ENCODE data around the gene ZNF479.
"Not testable (repeated sequence)": the region's sequence is repeated elsewhere in the genome, so short reads cannot be mapped to it uniquely, and the experiment has no call there.

ZNF479 gene

DNA sequence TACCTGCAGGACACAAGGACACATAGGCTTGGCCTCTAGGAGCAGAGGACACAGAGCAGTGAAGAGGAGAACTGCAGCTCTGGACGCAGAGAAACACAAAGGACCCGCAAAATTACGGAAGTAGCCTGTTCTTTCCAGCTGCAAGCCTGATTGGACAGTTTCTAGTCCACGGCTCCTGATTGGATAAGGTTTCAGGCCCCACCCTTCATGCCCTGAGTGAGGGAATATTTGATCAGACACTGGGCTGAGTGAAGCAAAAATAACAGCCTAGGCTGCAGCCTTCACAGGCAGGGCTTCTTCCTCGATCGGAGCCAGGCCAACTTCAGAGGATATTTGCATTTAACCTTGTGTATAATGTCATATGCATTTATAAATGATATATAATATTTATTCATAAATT, at the start of gene ZNF479:
TSS of gene ZNF479 (minus strand) at position 101 of the 400 bp plus-strand sequence. CDS start 112 bp downstream, outside the sequence.
- not testable (repeated sequence) for H3K27ac Mint-ChIP-seq, H3K4me3 Mint-ChIP-seq, H3K4me1 Mint-ChIP-seq

DNA sequence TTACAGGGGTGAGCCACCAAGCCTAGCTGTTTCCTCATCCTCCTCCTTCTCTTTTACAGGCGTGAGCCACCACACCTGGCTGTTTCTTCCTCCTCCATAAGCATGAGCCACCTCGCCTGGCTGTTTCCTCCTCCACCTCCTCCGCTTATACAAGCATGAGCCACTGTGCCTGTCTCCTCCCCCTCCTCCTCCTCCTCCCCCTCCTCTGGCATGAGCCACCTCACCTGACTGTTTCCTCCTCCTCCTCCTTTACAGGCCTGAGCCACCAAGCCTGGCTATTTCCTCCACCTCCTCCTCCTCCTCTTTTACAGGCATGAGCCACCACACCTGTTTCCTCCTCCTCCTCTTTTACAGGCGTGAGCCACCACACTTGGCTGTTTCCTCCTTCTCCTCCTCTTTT, 49.8 kb upstream of the ZNF479 start:
- Mint-ChIP-seq H3K36me3 (no peaks in the 10 kb centered on the region), H3K9me3 (no peaks in the 10 kb centered on the region), H3K27ac (no peak overlapping the region), H3K4me3 (no peak overlapping the region), H3K4me1 (no peaks in the 10 kb centered on the region), H3K27me3 (no peaks in the 10 kb centered on the region)

More for the DNA sequence above, at the start of gene ZNF479:
- H3K36me3 Mint-ChIP-seq, H3K27me3 Mint-ChIP-seq: not testable (repeated sequence)
- peaks cover 15% of the 10 kb centered on the region for H3K9me3 Mint-ChIP-seq

DNA sequence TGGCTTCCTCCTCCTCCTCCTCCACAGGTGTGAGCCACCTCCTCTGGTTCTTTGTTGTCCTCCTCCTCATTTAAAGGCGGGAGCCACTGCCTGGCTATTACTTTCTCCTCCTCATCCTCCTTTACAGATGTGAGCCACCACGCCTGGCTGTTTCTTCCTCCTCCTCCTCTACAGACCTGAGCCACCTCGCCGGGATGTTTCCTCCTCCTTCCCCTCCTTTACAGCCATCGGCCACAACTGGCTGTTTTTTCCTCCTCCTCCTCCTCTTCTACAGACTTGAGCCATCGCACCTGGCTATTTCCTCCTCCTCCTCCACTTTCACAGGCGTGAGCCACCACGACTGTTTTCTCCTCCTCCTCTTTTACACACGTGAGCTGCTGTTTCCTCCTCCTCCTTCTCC, 49.0 kb upstream of the ZNF479 start:
- Mint-ChIP-seq H3K4me3 (no peak overlapping the region), H3K4me1 (no peaks in the 10 kb centered on the region), H3K27ac (no peak overlapping the region), H3K27me3 (no peaks in the 10 kb centered on the region), H3K36me3 (no peaks in the 10 kb centered on the region), H3K9me3 (no peaks in the 10 kb centered on the region)

DNA sequence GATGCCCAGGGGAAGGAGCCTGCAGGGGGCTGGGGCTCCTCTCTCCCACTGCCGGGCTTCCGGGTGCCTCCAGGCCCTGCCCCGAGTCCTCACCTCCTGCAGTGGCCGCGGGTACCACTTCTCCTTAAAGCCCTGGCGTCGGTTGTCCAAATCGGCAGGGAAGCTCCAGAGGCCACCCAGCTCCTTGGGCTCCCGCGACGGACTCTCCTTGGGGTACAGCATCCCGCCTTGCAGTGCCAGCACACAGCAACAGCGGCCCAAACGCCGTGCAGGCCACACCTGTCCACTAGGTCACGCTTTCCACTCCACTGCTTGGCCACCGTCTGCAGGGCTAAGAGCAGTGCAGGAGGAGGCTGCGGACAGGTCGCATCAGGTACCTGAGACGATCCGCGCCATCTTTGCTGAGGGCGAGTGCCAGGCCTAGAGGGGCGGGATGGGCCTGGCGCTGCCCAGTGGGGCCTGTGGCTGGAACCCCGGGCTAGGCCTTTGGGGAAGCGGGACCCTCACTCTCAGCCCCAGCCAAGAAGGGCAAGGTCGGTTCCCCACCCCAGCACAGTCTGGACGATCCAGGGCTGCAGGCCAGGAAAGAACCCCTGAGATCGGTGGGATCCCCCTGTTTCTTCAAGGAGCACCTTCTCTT, 47.7 kb upstream of the ZNF479 start:
- Mint-ChIP-seq H3K27me3 (no peaks in the 10 kb centered on the region), H3K36me3 (no peaks in the 10 kb centered on the region), H3K27ac (no peak overlapping the region), H3K4me3 (no peak overlapping the region), H3K4me1 (no peaks in the 10 kb centered on the region), H3K9me3 (no peaks in the 10 kb centered on the region)

DNA sequence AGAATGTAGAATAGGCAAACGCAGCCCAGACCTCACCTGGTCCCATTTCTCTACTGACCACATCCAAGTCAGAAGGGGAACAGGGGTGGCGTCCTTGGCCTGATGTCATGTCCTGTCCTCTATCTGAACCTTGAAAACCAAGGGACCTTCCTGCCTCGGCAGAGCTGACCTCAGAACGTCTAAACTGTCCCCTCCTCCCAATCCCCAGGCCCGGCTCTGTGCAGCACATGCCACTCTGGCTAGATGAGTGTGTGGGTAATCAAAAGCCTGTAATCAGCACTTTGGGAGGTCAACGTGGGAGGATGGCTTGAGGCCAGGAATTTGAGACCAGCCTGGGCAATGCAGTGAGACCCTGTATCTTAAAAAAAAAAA, 46.5 kb upstream of the ZNF479 start:
- Mint-ChIP-seq H3K4me3 (no peak overlapping the region), H3K27me3 (no peaks in the 10 kb centered on the region), H3K9me3 (no peaks in the 10 kb centered on the region), H3K27ac (no peak overlapping the region), H3K36me3 (no peaks in the 10 kb centered on the region), H3K4me1 (no peaks in the 10 kb centered on the region)

DNA sequence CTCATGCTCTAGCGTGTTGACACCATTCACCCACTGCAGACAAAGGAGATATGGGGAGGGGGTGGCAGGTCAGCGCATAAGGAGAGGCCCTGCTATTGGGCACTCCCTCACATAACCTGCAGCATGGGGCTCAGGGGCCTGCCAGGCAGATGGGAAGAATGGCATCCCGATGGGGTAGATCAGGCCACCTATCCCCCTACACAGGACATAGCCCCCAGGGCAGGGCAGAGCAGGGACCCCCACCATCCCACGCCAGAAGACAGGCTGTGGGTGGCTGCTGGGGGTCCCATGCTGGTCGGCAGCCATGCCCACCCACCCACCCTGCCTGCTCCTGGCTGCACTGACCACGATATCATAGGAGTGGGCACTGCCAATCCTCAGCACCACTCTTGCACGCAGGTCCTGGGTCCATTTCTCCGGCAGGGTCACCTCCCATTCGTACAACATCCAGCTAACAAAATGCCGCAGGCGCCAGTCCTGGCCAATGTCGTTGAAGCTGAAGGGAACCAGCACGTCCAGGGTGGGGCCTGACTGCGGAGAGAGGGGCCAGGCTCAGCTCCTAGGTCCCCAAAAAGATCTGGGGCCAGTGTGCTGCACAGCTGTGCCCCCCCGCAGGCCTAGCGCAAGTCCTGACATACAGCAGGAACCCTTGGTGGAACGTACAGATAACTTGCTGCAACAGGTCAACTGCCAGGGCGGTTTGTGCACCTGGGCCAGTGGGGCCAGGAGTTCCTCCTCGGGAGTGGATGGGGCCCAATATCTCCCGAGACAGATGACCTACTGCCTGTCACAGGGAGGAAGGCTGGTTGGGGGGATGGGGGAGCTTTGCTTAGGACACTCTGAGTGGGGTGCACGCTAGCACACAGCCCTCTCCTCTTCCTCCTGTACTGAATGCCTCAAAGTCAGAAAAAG, 45.9 kb upstream of the ZNF479 start:
- H3K4me1 Mint-ChIP-seq: no peaks in the 10 kb centered on the region
- H3K4me3 Mint-ChIP-seq: no peak overlapping the region
- H3K36me3 Mint-ChIP-seq: no peaks in the 10 kb centered on the region
- H3K27ac Mint-ChIP-seq: no peak overlapping the region
- no peaks in the 10 kb centered on the region for H3K27me3 Mint-ChIP-seq
- no peaks in the 10 kb centered on the region for H3K9me3 Mint-ChIP-seq

DNA sequence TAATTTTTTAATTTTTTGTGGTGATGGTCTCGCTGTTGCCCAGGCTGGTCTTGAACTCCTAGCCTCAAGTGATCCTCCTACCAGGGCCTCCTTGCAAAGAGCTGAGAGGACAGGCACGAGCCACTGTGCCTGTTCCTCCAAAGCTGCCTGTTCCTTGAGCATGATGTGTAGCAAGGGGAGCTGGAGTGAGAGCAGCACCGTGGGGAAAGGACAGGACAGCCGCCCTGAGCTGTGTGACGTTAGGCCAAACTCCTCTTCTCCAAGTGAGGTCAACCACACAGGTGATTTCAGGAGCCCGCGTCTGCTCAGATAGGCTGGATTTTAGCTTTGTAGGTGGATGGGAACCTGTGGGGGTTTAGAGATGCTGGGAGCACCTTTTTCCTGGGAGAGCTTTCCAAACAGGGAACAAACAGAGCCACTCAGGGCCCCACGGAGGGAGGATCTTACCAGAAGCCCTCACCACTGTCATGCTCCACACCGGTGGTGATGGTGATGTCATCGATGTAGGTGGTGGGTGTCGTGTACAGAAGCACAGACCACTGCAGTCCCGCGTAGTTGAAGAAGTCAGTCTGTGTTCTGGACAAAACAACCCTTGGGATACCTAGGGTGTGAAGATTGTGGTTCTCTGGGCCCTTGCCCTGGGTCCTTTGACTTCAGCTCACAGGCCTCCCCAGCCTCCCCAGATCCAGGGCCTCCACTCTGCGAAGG, 44.8 kb upstream of the ZNF479 start:
- Mint-ChIP-seq H3K27ac (no peak overlapping the region), H3K4me3 (no peak overlapping the region), H3K4me1 (no peaks in the 10 kb centered on the region), H3K27me3 (no peaks in the 10 kb centered on the region), H3K36me3 (no peaks in the 10 kb centered on the region), H3K9me3 (no peaks in the 10 kb centered on the region)

DNA sequence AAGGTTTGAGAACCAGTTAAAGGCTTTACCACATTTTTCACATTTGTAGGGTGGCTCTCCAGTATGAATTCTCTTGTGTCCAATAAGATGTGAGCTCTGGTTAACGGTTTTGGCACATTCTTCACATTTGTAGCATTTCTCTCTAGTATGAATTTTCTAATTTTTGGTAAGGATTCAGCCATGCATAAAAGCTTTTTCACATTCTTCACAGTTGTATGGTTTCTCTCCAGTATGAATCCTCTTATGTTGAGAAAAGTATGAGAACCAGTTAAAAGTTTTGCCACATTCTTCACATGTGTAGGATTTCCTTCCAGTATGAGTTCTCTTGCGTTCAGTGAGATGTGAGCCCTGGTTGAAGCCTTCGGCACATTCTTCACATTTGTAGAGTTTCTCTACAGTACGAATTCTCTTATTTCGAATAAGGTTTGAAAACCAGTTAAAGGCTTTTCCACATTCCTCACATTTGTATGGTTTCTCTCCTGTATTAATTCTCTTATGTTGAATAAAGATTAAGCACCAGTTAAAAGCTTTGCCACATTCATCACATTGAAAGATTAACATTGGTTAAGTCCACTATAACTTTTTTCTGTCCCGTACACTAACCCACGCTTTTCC, 33.2 kb upstream of the ZNF479 start:
- peaks cover 7% of the 10 kb centered on the region for H3K9me3 Mint-ChIP-seq
- H3K4me1 Mint-ChIP-seq: no peaks in the 10 kb centered on the region
- no peak overlapping the region for H3K4me3 Mint-ChIP-seq
- no peaks in the 10 kb centered on the region for H3K27me3 Mint-ChIP-seq
- peaks cover 2% of the 10 kb centered on the region for H3K36me3 Mint-ChIP-seq
- no peak overlapping the region for H3K27ac Mint-ChIP-seq

DNA sequence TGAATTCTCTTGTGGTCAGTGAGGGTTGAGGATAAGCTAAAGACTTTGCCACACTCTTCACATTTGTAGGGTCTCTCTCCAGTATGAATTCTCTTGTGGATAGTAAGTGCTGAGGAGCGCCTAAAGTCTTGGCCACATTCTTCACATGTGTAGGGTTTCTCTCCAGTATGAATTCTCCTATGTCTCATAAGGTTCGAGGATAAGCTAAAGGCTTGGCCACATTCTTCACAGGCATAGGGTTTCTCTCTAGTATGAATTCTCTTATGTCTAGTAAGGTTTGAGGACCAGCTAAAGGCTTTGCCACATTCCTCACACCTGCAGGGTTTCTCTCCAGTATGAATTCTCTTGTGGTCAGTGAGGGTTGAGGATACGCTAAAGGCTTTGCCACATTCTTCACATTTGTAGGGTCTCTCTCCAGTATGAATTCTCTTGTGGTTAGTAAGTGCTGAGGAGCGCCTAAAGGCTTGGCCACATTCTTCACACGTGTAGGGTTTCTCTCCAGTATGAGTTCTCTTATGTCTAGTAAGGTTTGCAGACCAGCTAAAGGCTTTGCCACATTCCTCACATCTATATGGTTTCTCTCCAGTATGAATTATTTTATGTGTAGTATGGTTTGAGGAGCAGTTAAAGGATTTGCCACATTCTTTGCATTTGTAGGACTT, 12.0 kb downstream of the ZNF479 start:
- not testable (repeated sequence) for H3K4me3 Mint-ChIP-seq, H3K27me3 Mint-ChIP-seq, H3K27ac Mint-ChIP-seq, H3K36me3 Mint-ChIP-seq, H3K4me1 Mint-ChIP-seq, H3K9me3 Mint-ChIP-seq
